Large intestine (tissue), 12 donors: Measurements from ENCODE around the gene LY86. TPM values are rescaled to one million over a fixed set of nuclear protein-coding genes. Genes with fewer than 3 reads are reported as not detected.

Experiments used
- DNase-seq, 2 donors: peaks; one replicate each; pipeline versions ENCODE4 v3.0.0 to v3.0.0-alpha.2; 2013
- H3K27ac ChIP-seq: one replicate; pipeline ENCODE4 v1.5.1; 2013; ENCODE audit warnings: low read length
- H3K27me3 ChIP-seq: 2 replicates; pipeline ENCODE4 v1.6.1; 2013; ENCODE audit warnings: low read length; ENCODE audit not compliant: control insufficient read depth, insufficient read depth
- H3K36me3 ChIP-seq: 2 replicates; pipeline ENCODE4 v1.6.1; 2013; ENCODE audit warnings: low read length; ENCODE audit not compliant: control insufficient read depth, insufficient read depth
- H3K4me1 ChIP-seq: one replicate; pipeline ENCODE4 v1.6.1; 2013; ENCODE audit warnings: low read length; ENCODE audit not compliant: control insufficient read depth, insufficient read depth
- H3K4me3 ChIP-seq: one replicate; pipeline ENCODE4 v1.5.1; 2013; ENCODE audit warnings: low read length
- H3K9me3 ChIP-seq: one replicate; pipeline ENCODE4 v1.6.1; 2013; ENCODE audit warnings: mild to moderate bottlenecking, low read depth, low read length, moderate library complexity; ENCODE audit not compliant: control insufficient read depth
- WGBS: methylation state at CpG from one replicate; pipeline ENCODE4 v1.1.5; 2013; ENCODE audit warnings: low lambda C conversion rate; ENCODE audit not compliant: insufficient coverage; 5-methylcytosine and 5-hydroxymethylcytosine counted together
- long read RNA-seq, 11 donors: transcript quantifications; one replicate each; lab custom pipeline, GENCODE V29; 2026
- polyA plus RNA-seq: library from polyadenylated mRNA; unstranded; fragments of 120-200 nt; gene quantifications from one replicate; pipeline ENCODE4 v1.2.1, GENCODE V29; 2013

Gene LY86
- 3.5 TPM for polyA plus RNA-seq
- long read RNA-seq, donor 1, partial matches to known transcripts: 0 of 1 reads
- long read RNA-seq, donor 1, other reads (novel, unspliced or antisense): 0 of 1 reads
- long read RNA-seq, donor 2, transcript LY86-201 (5 exons, 559 nt): major isoform, 5 of 5 reads
- long read RNA-seq, donor 2, partial matches to known transcripts: 0 of 5 reads
- long read RNA-seq, donor 2, other reads (novel, unspliced or antisense): 0 of 5 reads
- long read RNA-seq, donor 3, transcript LY86-201 (5 exons, 559 nt): major isoform, 7 of 7 reads
- long read RNA-seq, donor 3, partial matches to known transcripts: 0 of 7 reads
- long read RNA-seq, donor 3, other reads (novel, unspliced or antisense): 0 of 7 reads
- long read RNA-seq, donor 4, partial matches to known transcripts: 0 of 1 reads
- long read RNA-seq, donor 4, other reads (novel, unspliced or antisense): 0 of 1 reads
- long read RNA-seq, donor 5, partial matches to known transcripts: 0 of 3 reads
- long read RNA-seq, donor 5, other reads (novel, unspliced or antisense): 0 of 3 reads
- long read RNA-seq, donor 6: 0 reads
- long read RNA-seq, donor 7, partial matches to known transcripts: 0 of 2 reads
- long read RNA-seq, donor 7, other reads (novel, unspliced or antisense): 0 of 2 reads
- long read RNA-seq, donor 8, partial matches to known transcripts: 9 of 12 reads
- long read RNA-seq, donor 8, other reads (novel, unspliced or antisense): 0 of 12 reads
- long read RNA-seq, donor 9, partial matches to known transcripts: 5 of 7 reads
- long read RNA-seq, donor 9, other reads (novel, unspliced or antisense): 0 of 7 reads
- long read RNA-seq, donor 10, partial matches to known transcripts: 0 of 3 reads
- long read RNA-seq, donor 10, other reads (novel, unspliced or antisense): 0 of 3 reads
- long read RNA-seq, donor 11, transcript LY86-201 (5 exons, 559 nt): major isoform, 7 of 7 reads
- long read RNA-seq, donor 11, partial matches to known transcripts: 0 of 7 reads
- long read RNA-seq, donor 11, other reads (novel, unspliced or antisense): 0 of 7 reads

DNA sequence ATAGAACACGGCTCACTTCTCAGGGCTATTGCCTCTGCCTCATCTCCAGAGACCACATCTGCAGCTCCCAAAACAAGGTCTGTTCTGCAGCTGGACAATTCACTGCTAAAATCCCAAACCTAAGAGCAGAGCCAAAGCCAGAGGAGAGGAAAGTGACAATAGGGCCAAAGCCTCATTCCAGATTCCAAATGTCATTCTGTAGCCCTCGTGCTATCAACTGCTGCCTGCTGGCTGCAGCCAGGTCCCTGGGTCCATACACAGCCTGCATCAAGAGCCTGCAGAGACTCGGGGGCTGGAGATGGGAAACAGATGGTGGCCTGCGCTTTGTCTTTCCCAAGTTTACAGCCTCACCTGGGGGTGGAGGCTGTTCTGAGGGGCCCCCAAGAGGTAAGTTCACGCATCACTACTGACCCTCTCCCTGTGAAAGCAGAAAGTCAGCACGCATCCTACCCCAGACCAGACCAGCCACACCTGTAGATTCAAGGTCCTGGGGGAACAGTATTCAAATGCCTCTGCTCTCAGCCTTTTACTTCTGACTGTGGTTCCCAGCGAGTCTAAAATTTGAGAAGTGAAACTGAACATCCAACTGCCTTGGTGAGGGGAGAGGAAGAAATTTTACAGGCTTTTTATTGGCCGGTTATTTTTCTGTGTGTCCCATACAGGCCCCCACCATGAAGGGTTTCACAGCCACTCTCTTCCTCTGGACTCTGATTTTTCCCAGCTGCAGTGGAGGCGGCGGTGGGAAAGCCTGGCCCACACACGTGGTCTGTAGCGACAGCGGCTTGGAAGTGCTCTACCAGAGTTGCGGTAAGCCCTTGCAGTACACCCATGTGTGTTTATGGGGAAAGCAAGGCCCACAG, at the start of gene LY86:
Gene LY86, plus strand, starts transcription at position 657 of the 860 bp plus-strand sequence. Its CDS starts 15 bp downstream, at position 672.
- peak in 1 of 2 donors; percentile 20 for DNase-seq
- no peak within 1 kb of the TSS for H3K4me3 ChIP-seq
- H3K4me1 ChIP-seq: no peaks in the 10 kb centered on the region
- no CpG with 5 or more reads among the region's 14 CpGs for WGBS
- no peaks in the 10 kb centered on the region for H3K9me3 ChIP-seq
- H3K36me3 ChIP-seq: no peaks in the 10 kb centered on the region
- peaks cover 3% of the 10 kb centered on the region for H3K27me3 ChIP-seq
- H3K27ac ChIP-seq: no peak within 1 kb of the TSS

- Histone ChIP-seq H3K9me3 (no peaks in the 10 kb centered on the region), H3K27me3 (peaks cover 22% of the 10 kb centered on the region), H3K4me1 (no peaks in the 10 kb centered on the region), H3K36me3 (no peaks in the 10 kb centered on the region), H3K27ac (no peak overlapping the region), H3K4me3 (no peak overlapping the region)
- 100% methylated on average over 2 of the region's 4 CpGs for WGBS
- no peak for DNase-seq
Observed at GRCh38 chr6:6539036-6539435, 49.5 kb upstream of the LY86 start.

GRCh38 chr6:6542357-6542756, 46.2 kb upstream of the LY86 start:
- H3K9me3 ChIP-seq: no peaks in the 10 kb centered on the region
- DNase-seq: no peak
- H3K27me3 ChIP-seq: peaks cover 48% of the 10 kb centered on the region
- H3K4me3 ChIP-seq: no peak overlapping the region
- WGBS: no CpG with 5 or more reads among the region's 2 CpGs
- H3K27ac ChIP-seq: no peak overlapping the region
- H3K4me1 ChIP-seq: peaks cover 10% of the 10 kb centered on the region
- no peaks in the 10 kb centered on the region for H3K36me3 ChIP-seq

GRCh38 chr6:6543181-6543879, 45.2 kb upstream of the LY86 start:
- 100% methylated on average over 2 of the region's 11 CpGs for WGBS
- peaks cover 52% of the 10 kb centered on the region for H3K27me3 ChIP-seq
- H3K27ac ChIP-seq: no peak overlapping the region
- H3K4me3 ChIP-seq: no peak overlapping the region
- DNase-seq: no peak
- peaks cover 10% of the 10 kb centered on the region for H3K4me1 ChIP-seq
- H3K9me3 ChIP-seq: no peaks in the 10 kb centered on the region
- H3K36me3 ChIP-seq: no peaks in the 10 kb centered on the region

DNA sequence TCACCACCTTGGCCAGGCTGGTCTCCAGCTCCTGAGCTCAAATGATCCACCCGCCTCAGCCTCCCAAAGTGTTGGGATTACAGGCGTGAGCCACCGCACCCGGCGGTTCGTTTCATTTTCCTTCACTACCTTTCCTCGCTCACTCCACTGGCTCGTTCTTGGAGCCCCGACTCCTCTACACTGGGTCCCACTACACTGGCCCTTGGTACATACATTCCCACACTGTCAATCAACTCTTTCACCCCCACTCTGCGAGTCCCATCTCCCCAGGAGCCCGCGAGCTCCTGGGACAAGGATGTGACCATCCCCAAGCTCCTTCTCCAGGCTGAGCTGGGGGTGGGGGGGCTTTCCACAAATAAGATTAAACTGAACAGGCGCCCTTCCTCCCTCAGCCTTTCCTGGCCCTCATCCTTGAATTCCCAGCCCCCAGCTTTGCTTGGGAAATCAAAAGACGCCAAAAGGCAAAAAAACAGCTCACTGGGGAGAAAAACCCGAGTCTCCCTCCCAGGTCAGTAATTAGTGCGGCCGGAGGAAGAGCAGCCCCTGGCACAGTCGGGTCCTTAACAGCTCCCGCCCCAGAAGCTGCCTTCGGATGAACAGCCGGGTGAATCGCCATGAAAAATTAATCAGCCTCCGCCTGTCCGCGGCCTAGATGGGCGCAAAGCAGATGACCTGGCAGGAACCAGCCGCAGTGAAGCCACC, 42.8 kb upstream of the LY86 start:
- WGBS: 100% methylated on average over 1 of the region's 27 CpGs
- H3K4me3 ChIP-seq: peak overlapping the region; percentile 10
- H3K27me3 ChIP-seq: peaks cover 52% of the 10 kb centered on the region
- no peak for DNase-seq
- H3K27ac ChIP-seq: no peak overlapping the region
- peaks cover 10% of the 10 kb centered on the region for H3K4me1 ChIP-seq
- no peaks in the 10 kb centered on the region for H3K9me3 ChIP-seq
- no peaks in the 10 kb centered on the region for H3K36me3 ChIP-seq

- peak; percentile 22 to 61 for DNase-seq
- H3K9me3 ChIP-seq: no peaks in the 10 kb centered on the region
- no CpG with 5 or more reads among the region's 64 CpGs for WGBS
Observed at GRCh38 chr6:6546318-6547109, 42.0 kb upstream of the LY86 start.

GRCh38 chr6:6547110-6547879, 41.2 kb upstream of the LY86 start:
- Histone ChIP-seq H3K4me1 (peaks cover 10% of the 10 kb centered on the region), H3K9me3 (no peaks in the 10 kb centered on the region), H3K36me3 (no peaks in the 10 kb centered on the region), H3K4me3 (peak overlapping the region; percentile 32), H3K27me3 (peaks cover 50% of the 10 kb centered on the region), H3K27ac (no peak overlapping the region)
- WGBS: no CpG with 5 or more reads among the region's 14 CpGs
- DNase-seq: peak; percentile 71 to 74

More at GRCh38 chr6:6546318-6547109, 42.0 kb upstream of the LY86 start:
- H3K36me3 ChIP-seq: no peaks in the 10 kb centered on the region
- H3K4me3 ChIP-seq: peak overlapping the region; percentile 32
- peaks cover 50% of the 10 kb centered on the region for H3K27me3 ChIP-seq
- H3K27ac ChIP-seq: no peak overlapping the region
- peaks cover 10% of the 10 kb centered on the region for H3K4me1 ChIP-seq

DNA sequence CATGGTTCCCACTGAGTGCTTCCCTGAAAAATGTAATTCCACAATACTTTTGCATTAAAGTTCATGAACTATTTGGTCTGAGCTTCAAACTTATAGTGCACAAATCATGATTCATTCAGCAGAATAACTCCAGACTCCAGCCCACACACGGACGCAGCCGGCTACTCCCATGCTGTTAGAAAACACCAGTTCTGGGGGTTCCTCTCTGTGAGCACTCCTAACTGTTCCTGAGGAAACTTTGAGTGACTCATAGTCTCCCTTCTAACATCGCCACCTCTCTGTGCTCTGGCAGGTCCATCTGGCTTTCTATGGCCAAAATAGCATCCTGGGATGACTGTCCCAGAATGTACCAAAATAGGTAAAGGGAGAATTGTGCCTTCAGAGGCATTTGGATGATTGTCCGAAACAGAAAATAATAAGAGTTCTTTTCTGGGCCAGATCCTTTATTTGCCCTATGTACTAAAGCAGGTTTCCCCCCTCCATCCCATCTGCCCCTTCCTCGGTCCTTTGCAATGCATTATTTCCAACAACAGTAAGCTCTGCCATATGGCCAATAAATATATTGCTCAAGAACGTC, 32.3 kb upstream of the LY86 start:
- WGBS: no CpG with 5 or more reads among the region's 7 CpGs
- H3K4me3 ChIP-seq: no peak overlapping the region
- no peaks in the 10 kb centered on the region for H3K4me1 ChIP-seq
- no peaks in the 10 kb centered on the region for H3K9me3 ChIP-seq
- no peaks in the 10 kb centered on the region for H3K36me3 ChIP-seq
- H3K27ac ChIP-seq: no peak overlapping the region
- DNase-seq: no peak
- peaks cover 13% of the 10 kb centered on the region for H3K27me3 ChIP-seq
